ENCODE results near the gene GAPDH. TPM values are rescaled to one million over a fixed set of nuclear protein-coding genes. Genes with fewer than 3 reads are reported as not detected.

Gene GAPDH
- total RNA-seq, 1 experiment from 2014 or later, result 7,155 TPM

DNA sequence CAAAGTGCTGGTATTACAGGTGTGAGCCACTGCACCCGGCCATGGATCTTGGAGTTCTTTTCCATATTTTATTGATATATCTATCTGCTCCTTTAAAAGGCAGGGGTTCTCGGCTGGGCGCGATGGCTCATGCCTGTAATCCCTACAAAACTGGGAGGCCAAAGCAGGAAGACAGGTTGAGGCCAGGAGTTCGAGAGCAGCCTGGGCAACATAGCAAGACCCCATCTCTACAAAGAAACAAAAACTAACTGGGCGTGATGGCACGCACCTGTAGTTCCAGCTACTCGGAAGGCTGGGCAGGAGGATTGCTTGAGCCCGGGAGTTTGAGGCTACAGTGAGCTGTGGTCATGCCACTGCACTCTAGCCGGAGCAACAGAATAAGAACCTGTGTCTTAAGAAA lies 12.1 kb upstream of the GAPDH start:
- Histone ChIP-seq H3K4me1 (replicated peaks) (no peaks in the 10 kb centered on the region), H3K9me3 (replicated peaks) (no peaks in the 10 kb centered on the region), H3K4me3 (no peak overlapping the region), H3K27ac (no peak overlapping the region), H3K36me3 (peaks cover 98% of the 10 kb centered on the region), H3K27me3 (replicated peaks) (no peaks in the 10 kb centered on the region)
- DNase-seq (ENCODE audit: low read depth in 1 of 2, low spot score in 2 of 2), result no peak

- Histone ChIP-seq H3K4me3 (no peak overlapping the region), H3K36me3 (peaks cover 98% of the 10 kb centered on the region), H3K9me3 (replicated peaks) (no peaks in the 10 kb centered on the region), H3K27ac (no peak overlapping the region), H3K4me1 (replicated peaks) (no peaks in the 10 kb centered on the region), H3K27me3 (replicated peaks) (no peaks in the 10 kb centered on the region)
- no peak for DNase-seq (ENCODE audit: low read depth in 1 of 2, low spot score in 2 of 2)
These were observed 10.6 kb upstream of the GAPDH start for GRCh38 chr12:6523708-6524107.

GRCh38 chr12:6524648-6525047 lies 9.7 kb upstream of the GAPDH start:
- Histone ChIP-seq H3K27me3 (replicated peaks) (no peaks in the 10 kb centered on the region), H3K36me3 (peaks cover 98% of the 10 kb centered on the region), H3K27ac (no peak overlapping the region), H3K9me3 (replicated peaks) (no peaks in the 10 kb centered on the region), H3K4me3 (no peak overlapping the region), H3K4me1 (replicated peaks) (no peaks in the 10 kb centered on the region)
- DNase-seq (ENCODE audit: low read depth in 1 of 2, low spot score in 2 of 2), result no peak

DNA sequence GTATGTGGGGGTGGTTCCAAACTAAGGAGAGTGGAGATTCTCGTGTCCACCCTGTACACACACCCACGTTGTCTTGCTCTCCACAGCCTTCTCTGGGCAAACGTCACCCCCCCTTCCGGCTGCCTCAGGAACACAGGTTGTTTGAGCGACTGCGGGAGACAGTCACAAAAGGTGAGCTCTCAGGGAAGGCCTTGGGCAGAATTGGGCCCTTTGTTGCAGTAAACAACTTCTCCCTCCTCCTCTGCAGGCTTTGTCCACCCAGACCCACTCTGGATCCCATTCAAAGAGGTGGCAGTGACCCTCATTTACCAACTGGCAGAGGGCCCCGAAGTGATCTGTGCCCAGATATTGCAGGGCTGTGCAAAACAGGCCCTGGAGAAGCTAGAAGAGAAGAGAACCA lies 8.1 kb upstream of the GAPDH start:
- DNase-seq (ENCODE audit: low read depth in 1 of 2, low spot score in 2 of 2), result no peak
- no peaks in the 10 kb centered on the region for H3K27me3 ChIP-seq (replicated peaks)
- H3K36me3 ChIP-seq, result peaks cover 100% of the 10 kb centered on the region

DNA sequence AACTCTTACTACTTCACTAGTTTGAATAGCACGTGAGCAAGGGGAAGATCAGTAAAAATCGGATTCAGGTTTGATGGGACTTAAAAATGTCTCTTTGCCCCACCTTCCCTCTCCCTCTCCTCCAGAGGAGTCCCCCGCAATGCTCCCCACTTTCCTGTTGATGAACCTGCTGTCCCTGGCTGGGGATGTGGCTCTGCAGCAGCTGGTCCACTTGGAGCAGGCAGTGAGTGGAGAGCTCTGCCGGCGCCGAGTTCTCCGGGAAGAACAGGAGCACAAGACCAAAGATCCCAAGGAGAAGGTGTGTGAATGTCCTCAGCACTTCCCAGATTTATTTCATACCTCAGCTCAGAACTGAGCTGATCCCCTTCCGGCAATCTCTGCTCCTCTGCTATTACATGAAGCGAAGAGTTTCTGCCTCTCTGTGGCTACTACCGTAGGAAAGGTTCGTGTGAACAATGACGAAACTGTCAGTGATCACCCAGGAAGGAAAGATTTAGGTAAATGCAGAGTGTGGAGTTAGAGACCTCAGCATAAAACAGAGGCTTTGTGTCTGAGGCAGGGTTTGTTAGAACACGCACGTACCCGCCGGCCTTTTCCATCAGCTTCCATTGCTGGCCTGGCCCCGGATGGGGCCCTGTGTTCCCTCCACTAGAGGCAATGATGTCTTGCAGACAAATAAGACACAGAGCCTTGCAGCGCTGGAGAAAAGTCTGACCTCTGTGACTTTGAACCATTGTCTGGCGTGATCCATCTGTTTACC lies 7.4 kb upstream of the GAPDH start:
- H3K36me3 ChIP-seq, result peaks cover 100% of the 10 kb centered on the region
- no peak overlapping the region for H3K4me3 ChIP-seq
- peaks cover 4% of the 10 kb centered on the region for H3K4me1 ChIP-seq (replicated peaks)

More for the DNA sequence above, 8.1 kb upstream of the GAPDH start:
- H3K9me3 ChIP-seq (replicated peaks), result no peaks in the 10 kb centered on the region
- H3K4me3 ChIP-seq, result no peak overlapping the region
- H3K4me1 ChIP-seq (replicated peaks), result no peaks in the 10 kb centered on the region
- H3K27ac ChIP-seq, result no peak overlapping the region

DNA sequence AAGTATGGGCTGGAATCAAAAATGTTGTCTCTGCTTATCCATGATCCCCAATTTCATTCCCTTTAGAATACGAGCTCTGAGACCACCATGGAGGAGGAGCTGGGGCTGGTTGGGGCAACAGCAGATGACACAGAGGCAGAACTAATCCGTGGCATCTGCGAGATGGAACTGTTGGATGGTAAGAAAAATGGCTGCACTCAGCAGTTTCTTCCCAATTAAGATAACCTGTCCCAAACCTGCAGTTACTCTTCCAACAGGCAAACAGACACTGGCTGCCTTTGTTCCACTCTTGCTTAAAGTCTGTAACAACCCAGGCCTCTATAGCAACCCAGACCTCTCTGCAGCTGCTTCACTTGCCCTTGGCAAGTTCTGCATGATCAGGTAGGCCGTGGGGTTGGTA lies 6.6 kb upstream of the GAPDH start:
- Histone ChIP-seq H3K4me1 (replicated peaks) (peaks cover 12% of the 10 kb centered on the region), H3K9me3 (replicated peaks) (no peaks in the 10 kb centered on the region), H3K36me3 (peaks cover 97% of the 10 kb centered on the region), H3K4me3 (no peak overlapping the region), H3K27me3 (replicated peaks) (no peaks in the 10 kb centered on the region), H3K27ac (no peak overlapping the region)
- no peak for DNase-seq (ENCODE audit: low read depth in 1 of 2, low spot score in 2 of 2)

More for the DNA sequence above, 7.4 kb upstream of the GAPDH start:
- Histone ChIP-seq H3K27me3 (replicated peaks) (no peaks in the 10 kb centered on the region), H3K27ac (no peak overlapping the region), H3K9me3 (replicated peaks) (no peaks in the 10 kb centered on the region)
- no peak for DNase-seq (ENCODE audit: low read depth in 1 of 2, low spot score in 2 of 2)

- DNase-seq (ENCODE audit: low read depth in 1 of 2, low spot score in 2 of 2), result no peak
- H3K27ac ChIP-seq, result no peak overlapping the region
- peaks cover 87% of the 10 kb centered on the region for H3K36me3 ChIP-seq
- peaks cover 22% of the 10 kb centered on the region for H3K4me1 ChIP-seq (replicated peaks)
- no peak overlapping the region for H3K4me3 ChIP-seq
- H3K9me3 ChIP-seq (replicated peaks), result no peaks in the 10 kb centered on the region
- no peaks in the 10 kb centered on the region for H3K27me3 ChIP-seq (replicated peaks)
These were observed 5.6 kb upstream of the GAPDH start for GRCh38 chr12:6528539-6529235.

DNA sequence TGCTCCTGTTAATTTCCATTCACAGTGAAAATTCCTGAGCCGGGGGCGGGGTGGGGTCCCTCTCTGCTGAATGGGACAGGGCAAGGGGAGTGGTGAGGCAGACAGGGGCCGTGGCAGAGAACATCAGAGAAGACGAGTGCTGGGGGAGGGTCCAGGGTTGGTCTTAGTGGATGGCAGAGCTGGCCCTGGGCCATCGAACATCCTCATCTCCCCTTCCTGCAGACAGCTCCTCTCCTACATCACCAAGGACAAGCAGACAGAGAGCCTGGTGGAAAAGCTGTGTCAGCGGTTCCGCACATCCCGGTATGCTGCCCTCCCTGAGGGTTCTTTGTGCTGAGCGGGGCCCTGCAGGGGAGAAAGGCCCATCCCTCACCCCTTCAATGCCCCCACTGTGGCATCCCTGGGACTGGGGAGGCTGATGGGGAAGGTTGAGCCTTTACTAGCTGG lies 5.0 kb upstream of the GAPDH start:
- Histone ChIP-seq H3K27ac (no peak overlapping the region), H3K27me3 (replicated peaks) (no peaks in the 10 kb centered on the region), H3K36me3 (peaks cover 81% of the 10 kb centered on the region), H3K4me3 (no peak overlapping the region), H3K9me3 (replicated peaks) (no peaks in the 10 kb centered on the region), H3K4me1 (replicated peaks) (peaks cover 26% of the 10 kb centered on the region)
- DNase-seq (ENCODE audit: low read depth in 1 of 2, low spot score in 2 of 2), result no peak

DNA sequence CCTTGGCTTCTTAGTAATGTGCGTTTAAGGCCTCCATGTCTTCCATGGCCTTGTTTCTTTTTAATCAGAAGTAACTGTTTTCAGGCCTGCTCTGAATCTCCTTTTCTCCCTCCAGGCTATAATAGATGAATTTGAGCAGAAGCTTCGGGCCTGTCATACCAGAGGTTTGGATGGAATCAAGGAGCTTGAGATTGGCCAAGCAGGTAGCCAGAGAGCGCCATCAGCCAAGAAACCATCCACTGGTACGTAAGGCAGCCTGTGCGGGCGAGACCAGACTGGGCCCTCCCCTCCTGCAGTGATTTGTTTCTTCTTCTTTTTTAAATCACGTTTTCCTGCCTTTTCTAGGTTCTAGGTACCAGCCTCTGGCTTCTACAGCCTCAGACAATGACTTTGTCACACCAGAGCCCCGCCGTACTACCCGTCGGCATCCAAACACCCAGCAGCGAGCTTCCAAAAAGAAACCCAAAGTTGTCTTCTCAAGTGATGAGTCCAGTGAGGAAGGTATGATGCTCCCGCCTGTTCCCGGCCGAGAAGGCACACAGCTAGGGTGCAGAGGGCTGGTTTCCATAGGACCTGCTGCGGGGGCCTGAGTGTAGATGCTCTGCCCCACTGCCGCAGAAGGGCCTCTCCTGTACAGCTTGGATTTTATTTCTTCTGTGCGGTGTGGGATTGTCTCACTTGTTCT lies 3.6 kb upstream of the GAPDH start:
- peaks cover 26% of the 10 kb centered on the region for H3K4me1 ChIP-seq (replicated peaks)
- H3K36me3 ChIP-seq, result peaks cover 81% of the 10 kb centered on the region
- H3K4me3 ChIP-seq, result no peak overlapping the region
- H3K9me3 ChIP-seq (replicated peaks), result no peaks in the 10 kb centered on the region
- no peaks in the 10 kb centered on the region for H3K27me3 ChIP-seq (replicated peaks)
- H3K27ac ChIP-seq, result no peak overlapping the region
- DNase-seq (ENCODE audit: low read depth in 1 of 2, low spot score in 2 of 2), result no peak

- H3K27ac ChIP-seq, result peak overlapping the region; percentile 77
- peak; percentile 93 to 96 for DNase-seq (ENCODE audit: low read depth in 1 of 2, low spot score in 2 of 2)
- peaks cover 81% of the 10 kb centered on the region for H3K36me3 ChIP-seq
- no peaks in the 10 kb centered on the region for H3K9me3 ChIP-seq (replicated peaks)
- peaks cover 40% of the 10 kb centered on the region for H3K4me1 ChIP-seq (replicated peaks)
- H3K4me3 ChIP-seq, result peak overlapping the region; percentile 85
- no peaks in the 10 kb centered on the region for H3K27me3 ChIP-seq (replicated peaks)
These were observed 2.0 kb upstream of the GAPDH start for GRCh38 chr12:6532051-6532926.

DNA sequence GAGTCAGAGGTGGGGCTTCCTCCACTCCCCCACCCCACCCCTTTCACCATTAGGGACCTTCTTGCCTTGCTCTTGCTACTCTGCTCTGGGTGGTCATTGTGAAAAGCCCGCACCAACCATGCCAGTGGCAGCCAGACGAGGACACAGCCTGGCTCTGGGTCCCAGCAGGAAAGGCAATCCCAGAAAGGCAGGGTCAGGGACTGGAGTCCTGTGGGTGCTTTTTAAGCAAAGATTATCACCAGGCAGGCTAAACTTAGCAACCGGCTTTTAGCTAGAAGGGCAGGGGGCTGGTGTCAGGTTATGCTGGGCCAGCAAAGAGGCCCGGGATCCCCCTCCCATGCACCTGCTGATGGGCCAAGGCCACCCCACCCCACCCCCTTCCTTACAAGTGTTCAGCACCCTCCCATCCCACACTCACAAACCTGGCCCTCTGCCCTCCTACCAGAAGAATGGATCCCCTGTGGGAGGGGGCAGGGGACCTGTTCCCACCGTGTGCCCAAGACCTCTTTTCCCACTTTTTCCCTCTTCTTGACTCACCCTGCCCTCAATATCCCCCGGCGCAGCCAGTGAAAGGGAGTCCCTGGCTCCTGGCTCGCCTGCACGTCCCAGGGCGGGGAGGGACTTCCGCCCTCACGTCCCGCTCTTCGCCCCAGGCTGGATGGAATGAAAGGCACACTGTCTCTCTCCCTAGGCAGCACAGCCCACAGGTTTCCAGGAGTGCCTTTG lies 1.2 kb upstream of the GAPDH start:
- Histone ChIP-seq H3K9me3 (replicated peaks) (no peaks in the 10 kb centered on the region), H3K36me3 (peaks cover 81% of the 10 kb centered on the region), H3K4me1 (replicated peaks) (peaks cover 41% of the 10 kb centered on the region), H3K27ac (peak overlapping the region; percentile 77), H3K27me3 (replicated peaks) (no peaks in the 10 kb centered on the region), H3K4me3 (peak overlapping the region; percentile 85)
- DNase-seq (ENCODE audit: low read depth in 1 of 2, low spot score in 2 of 2), result peak; percentile 85 to 89

DNA sequence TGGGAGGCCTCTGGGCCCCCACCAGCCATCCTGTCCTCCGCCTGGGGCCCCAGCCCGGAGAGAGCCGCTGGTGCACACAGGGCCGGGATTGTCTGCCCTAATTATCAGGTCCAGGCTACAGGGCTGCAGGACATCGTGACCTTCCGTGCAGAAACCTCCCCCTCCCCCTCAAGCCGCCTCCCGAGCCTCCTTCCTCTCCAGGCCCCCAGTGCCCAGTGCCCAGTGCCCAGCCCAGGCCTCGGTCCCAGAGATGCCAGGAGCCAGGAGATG lies 729 bp upstream of the GAPDH start:
- Histone ChIP-seq H3K36me3 (peaks cover 81% of the 10 kb centered on the region), H3K4me1 (replicated peaks) (peaks cover 41% of the 10 kb centered on the region), H3K4me3 (peak overlapping the region; percentile 85)

DNA sequence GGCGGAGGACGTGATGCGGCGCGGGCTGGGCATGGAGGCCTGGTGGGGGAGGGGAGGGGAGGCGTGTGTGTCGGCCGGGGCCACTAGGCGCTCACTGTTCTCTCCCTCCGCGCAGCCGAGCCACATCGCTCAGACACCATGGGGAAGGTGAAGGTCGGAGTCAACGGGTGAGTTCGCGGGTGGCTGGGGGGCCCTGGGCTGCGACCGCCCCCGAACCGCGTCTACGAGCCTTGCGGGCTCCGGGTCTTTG lies 303 bp downstream of the GAPDH start:
- no peak for DNase-seq (ENCODE audit: low read depth in 1 of 2, low spot score in 2 of 2)
- Histone ChIP-seq H3K4me1 (replicated peaks) (peaks cover 42% of the 10 kb centered on the region), H3K27ac (peak overlapping the region; percentile 77), H3K9me3 (replicated peaks) (no peaks in the 10 kb centered on the region), H3K36me3 (peaks cover 79% of the 10 kb centered on the region), H3K27me3 (replicated peaks) (no peaks in the 10 kb centered on the region), H3K4me3 (peak overlapping the region; percentile 85)

More for the DNA sequence above, 729 bp upstream of the GAPDH start:
- peak in 1 of 2 experiments; percentile 91 for DNase-seq (ENCODE audit: low read depth in 1 of 2, low spot score in 2 of 2)
- Histone ChIP-seq H3K9me3 (replicated peaks) (no peaks in the 10 kb centered on the region), H3K27ac (peak overlapping the region; percentile 77), H3K27me3 (replicated peaks) (no peaks in the 10 kb centered on the region)
